PFSK-1 (cell line): ENCODE data around the gene ELMO1.

Experiments
- FOXP2 ChIP-seq: optimal IDR thresholded peaks from 2 replicates; pipeline ENCODE3; 2011; ENCODE audit warnings: borderline replicate concordance, control low read depth, inconsistent platforms; ENCODE audit not compliant: insufficient read depth; ENCODE audit errors: extremely low read length, extremely low read depth
- POLR2AphosphoS5 ChIP-seq: IDR thresholded peaks from 2 replicates; pipeline ENCODE4 v1.6.1; 2012; ENCODE audit warnings: low read depth, mild to moderate bottlenecking, control low read depth, low read length, moderate library complexity
- REST ChIP-seq, 2 experiments: IDR thresholded peaks; 2 replicates each; pipeline versions ENCODE4 v1.6.1 to v1.8.0; 2011 to 2012; ENCODE audit warnings: low read depth in 2 of 2, low read length in 2 of 2, control low read depth in 1 of 2, inconsistent platforms in 1 of 2, mild to moderate bottlenecking in 1 of 2, moderate library complexity in 1 of 2; ENCODE audit not compliant: insufficient read depth in 1 of 2
- SIN3A ChIP-seq: IDR thresholded peaks from 2 replicates; pipeline ENCODE4 v1.6.1; 2012; ENCODE audit warnings: mild to moderate bottlenecking, low read length, moderate library complexity, borderline replicate concordance; ENCODE audit not compliant: insufficient read depth
- TAF1 ChIP-seq: IDR thresholded peaks from 2 replicates; pipeline ENCODE4 v1.6.1; 2012; ENCODE audit warnings: low read length, control low read depth, borderline replicate concordance; ENCODE audit not compliant: insufficient read depth

Gene ELMO1

GRCh38 chr7:36984041-36984521 lies 464.6 kb downstream of the ELMO1 start:
- no peak for TF ChIP-seq TAF1
- no peak for TF ChIP-seq POLR2AphosphoS5
- TF ChIP-seq REST (IDR thresholded peaks at IDR 0.05; ENCODE audit: insufficient read depth in 1 of 2, low read depth in 2 of 2, low read length in 2 of 2): no peak
- TF ChIP-seq FOXP2: no peak
- TF ChIP-seq SIN3A: no peak

- TF ChIP-seq REST (IDR thresholded peaks at IDR 0.05; ENCODE audit: insufficient read depth in 1 of 2, low read depth in 2 of 2, low read length in 2 of 2) (no peak), SIN3A (no peak), TAF1 (no peak), POLR2AphosphoS5 (no peak), FOXP2 (no peak)
These were observed 465.9 kb downstream of the ELMO1 start for GRCh38 chr7:36982766-36983165.

- no peak for TF ChIP-seq POLR2AphosphoS5
- no peak for TF ChIP-seq REST (IDR thresholded peaks at IDR 0.05; ENCODE audit: insufficient read depth in 1 of 2, low read depth in 2 of 2, low read length in 2 of 2)
- no peak for TF ChIP-seq TAF1
These were observed 468.8 kb downstream of the ELMO1 start for GRCh38 chr7:36979810-36980248.

GRCh38 chr7:36978461-36978860 lies 470.2 kb downstream of the ELMO1 start:
- TF ChIP-seq FOXP2 (no peak), SIN3A (no peak), POLR2AphosphoS5 (no peak), REST (IDR thresholded peaks at IDR 0.05; ENCODE audit: insufficient read depth in 1 of 2, low read depth in 2 of 2, low read length in 2 of 2) (no peak), TAF1 (no peak)

GRCh38 chr7:36977878-36978277 lies 470.8 kb downstream of the ELMO1 start:
- TF ChIP-seq SIN3A (no peak), POLR2AphosphoS5 (no peak), FOXP2 (no peak), REST (IDR thresholded peaks at IDR 0.05; ENCODE audit: insufficient read depth in 1 of 2, low read depth in 2 of 2, low read length in 2 of 2) (no peak), TAF1 (no peak)
